EL (cell line): ENCODE results near the gene SHCBP1L.
"Not testable (repeated sequence)": the region's sequence is repeated elsewhere in the genome, so short reads cannot be mapped to it uniquely, and the experiment has no call there.

Source experiments
- DNase-seq: peaks from one replicate; pipeline ENCODE4 v3.0.0-alpha.2; 2016

SHCBP1L gene

GRCh38 chr1:182962554-182963115 lies 9.7 kb upstream of the SHCBP1L start:
- peak; percentile 90 for DNase-seq

- DNase-seq: no peak
These were observed 7.1 kb upstream of the SHCBP1L start for GRCh38 chr1:182960046-182960445.

- DNase-seq: no peak
These were observed 5.0 kb upstream of the SHCBP1L start for GRCh38 chr1:182957902-182958395.

GRCh38 chr1:182956708-182957365 lies 3.9 kb upstream of the SHCBP1L start:
- no peak for DNase-seq

GRCh38 chr1:182955596-182956588 lies 2.9 kb upstream of the SHCBP1L start:
- peak; percentile 97 for DNase-seq

GRCh38 chr1:182953826-182954225 lies 860 bp upstream of the SHCBP1L start:
- DNase-seq: no peak

- DNase-seq: not testable (repeated sequence)
These were observed 9.6 kb downstream of the SHCBP1L start for GRCh38 chr1:182943336-182943735.

DNA sequence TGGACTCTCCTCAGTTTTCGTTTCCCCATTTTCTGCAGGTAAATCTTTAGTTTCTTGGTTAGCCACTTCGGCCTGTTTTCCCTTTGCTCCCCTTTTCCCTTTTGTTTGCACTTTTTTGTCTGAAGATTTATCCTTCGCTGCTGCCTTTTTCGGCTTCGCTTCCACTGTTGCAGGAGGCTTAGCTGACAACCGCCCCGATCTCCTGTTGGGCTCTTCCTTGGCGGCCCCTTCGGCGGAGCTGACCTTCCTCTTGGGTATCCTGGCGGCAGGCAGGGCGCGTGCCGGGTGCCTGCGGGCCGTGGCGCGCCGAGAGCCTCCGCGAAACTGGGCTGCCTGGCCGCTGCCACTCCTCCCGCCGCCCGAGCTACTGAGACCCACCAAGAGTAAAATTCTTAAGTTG lies 10.8 kb downstream of the SHCBP1L start:
- DNase-seq: not testable (repeated sequence)

DNA sequence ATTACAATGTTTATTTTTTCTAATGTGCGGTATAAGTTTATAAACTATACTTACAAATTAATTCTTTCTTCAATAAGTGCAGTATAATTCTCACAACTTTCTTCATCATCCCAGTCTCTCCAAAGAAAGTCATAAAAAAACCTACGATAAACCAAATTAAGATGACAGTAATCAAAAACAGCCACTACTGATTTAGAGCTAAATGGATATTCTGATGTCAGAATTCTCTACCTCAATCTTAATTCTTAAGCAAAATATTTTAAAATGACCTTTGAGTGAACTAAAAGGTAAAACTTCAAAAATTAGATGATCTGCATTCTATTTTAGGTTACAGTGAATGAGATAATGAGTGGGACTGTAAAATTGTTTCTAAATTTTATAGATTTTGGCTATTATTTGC lies 13.6 kb downstream of the SHCBP1L start:
- DNase-seq: no peak

DNA sequence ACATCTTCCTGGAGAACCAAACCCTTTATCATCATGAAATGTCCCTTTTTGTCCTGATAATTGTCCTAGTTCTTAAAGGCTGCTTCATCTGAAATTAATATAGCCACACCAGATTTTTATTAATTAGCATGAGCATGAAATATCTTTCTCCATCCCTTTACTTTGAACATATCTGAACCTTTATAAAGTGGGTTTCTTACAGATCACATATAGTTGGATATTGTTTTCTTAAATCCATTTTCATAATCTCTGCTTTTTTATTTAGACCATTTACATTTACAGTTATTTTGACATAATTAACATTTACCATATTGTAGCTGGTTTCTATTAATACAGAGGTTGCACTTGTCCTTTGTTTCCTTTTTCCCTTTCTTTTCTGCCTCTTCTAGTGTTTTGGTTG lies 17.2 kb downstream of the SHCBP1L start:
- no peak for DNase-seq

DNA sequence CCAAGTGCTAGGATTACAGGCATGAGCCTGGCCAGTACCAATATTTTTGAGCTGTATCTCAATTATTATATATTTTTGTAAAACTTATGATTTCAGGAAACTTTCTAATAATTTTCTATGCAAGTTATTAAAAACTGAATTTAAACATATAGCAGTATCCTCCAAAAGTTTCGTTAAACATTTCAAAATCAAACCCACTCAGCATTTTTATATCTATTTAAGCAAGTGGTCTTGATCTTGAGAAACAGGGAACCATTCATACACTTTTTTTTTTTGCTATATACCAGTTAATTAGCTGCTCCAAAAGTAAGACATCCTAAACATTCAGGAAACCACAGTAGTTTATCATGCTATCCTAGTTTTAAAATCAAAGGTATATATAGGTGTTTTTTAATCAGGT lies 22.0 kb downstream of the SHCBP1L start:
- DNase-seq: no peak

GRCh38 chr1:182927693-182928433 lies 25.1 kb downstream of the SHCBP1L start:
- DNase-seq: no peak

DNA sequence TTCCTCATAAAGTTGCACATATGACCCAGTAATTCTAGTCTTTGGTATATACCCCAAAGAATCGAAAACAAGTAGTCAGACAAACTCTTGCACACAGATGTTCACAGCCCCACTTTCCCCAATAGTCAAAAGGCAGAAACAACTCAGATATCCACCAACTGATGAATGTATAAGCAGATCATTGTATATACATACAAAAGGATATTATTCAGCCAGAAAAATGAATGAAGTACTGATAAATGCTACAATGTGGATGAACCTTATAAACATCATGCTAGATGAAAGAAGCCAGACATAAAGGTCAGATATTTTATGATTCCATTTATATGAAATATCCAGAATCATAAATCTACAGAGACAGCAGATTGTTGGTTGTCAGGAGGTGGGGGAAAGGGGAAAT lies 27.3 kb downstream of the SHCBP1L start:
- DNase-seq: no peak

GRCh38 chr1:182917378-182917777 lies 35.6 kb downstream of the SHCBP1L start:
- no peak for DNase-seq

GRCh38 chr1:182913401-182913800 lies 39.6 kb downstream of the SHCBP1L start:
- no peak for DNase-seq

DNA sequence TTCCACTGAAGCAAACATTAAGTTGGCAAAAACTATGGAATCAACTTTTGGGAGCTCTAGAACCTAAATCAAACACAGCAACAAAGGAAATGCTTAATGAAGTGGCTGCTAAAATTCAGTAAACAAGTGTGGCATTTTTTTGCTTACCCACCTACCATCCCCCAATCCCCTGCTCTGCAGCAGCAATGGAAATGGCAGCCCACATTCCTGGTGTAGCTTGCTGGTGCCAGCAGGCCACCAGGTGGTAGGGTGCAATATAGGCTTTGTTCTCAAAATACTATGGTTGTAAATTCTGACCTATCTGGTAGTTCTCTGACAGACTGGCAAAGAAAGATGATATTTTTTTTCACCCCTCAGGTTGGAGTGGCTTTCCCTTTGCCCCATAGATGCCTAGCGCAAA lies 42.8 kb downstream of the SHCBP1L start:
- no peak for DNase-seq

DNA sequence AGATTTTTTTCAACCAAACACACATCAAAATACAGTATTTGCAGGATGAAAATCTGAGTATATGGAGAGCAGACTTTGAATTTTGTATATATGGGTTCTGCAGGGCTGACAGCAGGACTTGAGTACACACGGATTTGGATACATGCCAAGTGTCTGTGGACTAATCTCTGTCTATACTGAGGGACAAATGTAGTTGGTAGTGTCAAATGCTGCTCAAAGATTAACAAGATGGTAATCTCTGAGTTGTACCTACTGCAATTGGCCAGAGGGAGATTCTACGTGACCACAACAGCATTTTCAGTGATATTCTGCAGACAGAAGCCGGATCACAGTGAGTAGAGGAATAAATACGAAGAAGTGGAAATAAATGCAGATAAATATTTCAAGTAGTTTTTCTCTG lies 43.4 kb downstream of the SHCBP1L start:
- no peak for DNase-seq

- no peak for DNase-seq
These were observed 47.6 kb downstream of the SHCBP1L start for GRCh38 chr1:182905321-182905720.

DNA sequence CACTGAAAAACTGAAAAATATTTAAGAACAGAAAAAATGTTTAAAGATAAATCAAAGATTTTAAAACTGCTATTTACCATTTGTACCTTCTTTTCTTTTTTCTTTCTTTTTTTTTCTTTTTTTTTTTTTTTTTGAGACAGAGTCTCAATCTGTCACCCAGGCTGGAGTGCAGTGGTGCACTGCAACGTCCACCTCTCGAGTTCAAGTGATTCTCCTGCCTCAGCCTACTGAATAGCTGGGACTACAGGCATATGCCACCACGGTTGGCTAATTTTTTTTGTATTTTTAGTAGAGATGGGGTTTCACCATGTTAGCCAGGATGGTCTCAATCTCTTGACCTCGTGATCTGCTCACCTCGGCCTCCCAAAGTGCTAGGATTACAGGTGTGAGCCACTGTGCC lies 51.0 kb downstream of the SHCBP1L start:
- DNase-seq: not testable (repeated sequence)

- DNase-seq: no peak
These were observed 55.3 kb downstream of the SHCBP1L start for GRCh38 chr1:182897696-182898095.

- DNase-seq: no peak
These were observed 61.9 kb downstream of the SHCBP1L start for GRCh38 chr1:182890927-182891610.

DNA sequence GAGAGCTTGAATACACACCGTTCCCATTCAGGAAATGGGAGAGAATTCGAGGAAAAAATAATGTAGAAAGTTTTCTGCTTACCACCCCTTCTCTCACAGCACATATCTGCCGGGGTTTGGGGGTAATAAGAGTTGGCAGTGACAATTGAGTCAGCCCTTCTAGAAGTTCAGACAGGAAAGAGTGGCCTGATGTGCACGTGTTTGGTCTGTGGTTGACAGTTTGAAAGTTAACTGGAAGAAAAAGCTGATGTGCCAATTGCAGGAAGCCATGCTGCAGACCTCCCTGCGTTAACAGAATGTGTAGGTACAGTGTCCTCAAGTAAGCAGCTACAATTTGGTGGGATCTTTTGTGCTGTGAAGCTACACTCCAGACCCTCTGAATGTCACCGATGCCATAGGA lies 63.0 kb downstream of the SHCBP1L start:
- DNase-seq: no peak
